ENCODE results near the gene POU2F1.

DNA sequence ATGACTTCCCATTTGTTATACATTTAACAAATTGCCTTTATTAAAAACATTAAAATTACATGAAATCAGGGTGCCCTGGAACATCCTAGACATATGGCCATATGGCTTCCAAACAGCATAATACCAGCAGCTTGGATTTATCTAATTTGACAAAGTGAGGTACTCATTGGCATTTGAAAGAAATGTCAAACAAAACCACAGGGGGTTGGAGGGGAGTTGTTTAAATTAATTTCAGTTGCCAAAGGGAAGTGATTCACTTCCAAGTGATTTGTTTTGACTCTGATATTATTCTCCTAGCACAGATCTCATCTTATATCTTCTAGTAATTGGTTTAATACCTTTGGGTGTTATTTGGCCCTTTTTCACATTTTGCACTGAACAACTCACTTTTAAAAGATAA is 24.5 kb upstream of the POU2F1 start:
- no peak for TF ChIP-seq POLR2AphosphoS5 (IDR thresholded peaks at IDR 0.05; ENCODE audit: borderline replicate concordance, low read depth, low read length)
- no peak for TF ChIP-seq EZH2 (IDR thresholded peaks at IDR 0.05)
- TF ChIP-seq FOXP2 (optimal IDR thresholded peaks at IDR 0.05; ENCODE audit: control extremely low read depth, extremely low read length, insufficient read depth), result no peak

Measured in SK-N-MC (cell line).